Activated CD4-positive, alpha-beta T cell treated with anti-CD3 and anti-CD28 coated beads, Interleukin-2, amount 50 U/mL, for 16 hours (primary cell): Measurements from ENCODE around the gene MYADM.

Experiments
- DNase-seq: peaks from one replicate; pipeline ENCODE4 v3.0.0-alpha.2; 2020

MYADM gene

DNA sequence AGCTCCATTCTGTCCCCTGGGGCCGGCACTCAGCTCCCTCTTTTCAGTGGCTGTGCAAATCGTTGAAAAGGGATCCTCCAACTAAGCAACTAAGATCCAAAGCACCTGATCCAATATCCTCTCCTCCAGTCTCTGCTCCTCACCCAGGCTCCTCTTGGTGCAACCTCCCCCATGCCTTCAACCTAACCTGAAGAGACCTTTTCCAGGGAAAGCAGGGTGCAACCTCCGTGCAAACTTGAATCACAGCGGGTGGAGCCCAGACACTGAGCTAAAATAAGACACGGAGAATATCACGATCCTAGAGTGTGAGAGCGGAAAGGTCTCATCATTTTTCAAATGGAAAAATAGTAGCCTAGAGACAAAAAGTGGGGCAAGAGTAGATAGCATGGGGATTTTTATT is 49.7 kb downstream of the MYADM start:
- DNase-seq = no peak
